Lower leg skin (tissue), 4 donors: ENCODE results near the gene ZNF592. TPM values are rescaled to one million over a fixed set of nuclear protein-coding genes. Genes with fewer than 3 reads are reported as not detected.

Experiments used
- DNase-seq, 2 donors: peaks; one replicate each; pipeline ENCODE4 v3.0.0-alpha.2; 2019; ENCODE audit warnings: low spot score in 2 of 2
- H3K4me3 ChIP-seq: fragments of 200-600 bp; sonication (generic); 2 replicates; pipeline ENCODE4 v1.5.1; 2017; ENCODE audit warnings: mild to moderate bottlenecking, low read depth; ENCODE audit not compliant: poor library complexity, severe bottlenecking
- CTCF ChIP-seq, 3 donors: fragments of 450-650 bp; IDR thresholded peaks; one replicate each; pipeline ENCODE4 v1.5.1; 2016; ENCODE audit warnings: antibody characterized with exemption in 3 of 3, mild to moderate bottlenecking in 3 of 3, moderate library complexity in 2 of 3
- POLR2A ChIP-seq, 2 donors: fragments of 450-650 bp; IDR thresholded peaks; one replicate each; pipeline ENCODE4 v1.6.1; 2016 to 2017; ENCODE audit warnings: antibody characterized with exemption in 2 of 2, mild to moderate bottlenecking in 1 of 2, moderate library complexity in 1 of 2
- WGBS, 2 donors: methylation state at CpG; one replicate each; pipeline ENCODE4 v1.1.5; 2018; 5-methylcytosine and 5-hydroxymethylcytosine counted together
- intact Hi-C: fragments of 100-400 bp; cut with DNase I; formaldehyde crosslinking; loops from one replicate; pipeline ENCODE4 v1.15.0; 2023; ENCODE audit warnings: low total_unique reads
- total RNA-seq, 4 donors: library from RNA; depleted of rRNA; stranded (reverse); fragments of >200 nt; gene quantifications; one replicate each; pipeline ENCODE4 v1.1.0, GENCODE V29; 2016

The ZNF592 gene
- total RNA-seq, 4 donors from 2014 or later: 15.8 to 25.5 (median 21.1) TPM

- WGBS, 2 donors: 75 to 85% methylated on average over 2 of the region's 2 CpGs
- no peak for DNase-seq
- no peak overlapping the region for H3K4me3 ChIP-seq
- TF ChIP-seq POLR2A (IDR thresholded peaks at IDR 0.05): no peak
- TF ChIP-seq CTCF (IDR thresholded peaks at IDR 0.05): no peak
- intact Hi-C loops: no loop called here
These were observed 81.6 kb downstream of the ZNF592 start for GRCh38 chr15:84830036-84830435.

- DNase-seq: no peak
- H3K4me3 ChIP-seq: no peak overlapping the region
- WGBS, 2 donors: 90% methylated on average over 5 of the region's 5 CpGs
- intact Hi-C loops: no loop called here
- TF ChIP-seq CTCF (IDR thresholded peaks at IDR 0.05) (no peak), POLR2A (IDR thresholded peaks at IDR 0.05) (no peak)
These were observed 82.6 kb downstream of the ZNF592 start for GRCh38 chr15:84831028-84831427.

GRCh38 chr15:84831613-84832012, 83.2 kb downstream of the ZNF592 start:
- 82 to 83% methylated on average over 2 of the region's 2 CpGs for WGBS, 2 donors
- no peak overlapping the region for H3K4me3 ChIP-seq
- no peak for DNase-seq
- TF ChIP-seq CTCF (IDR thresholded peaks at IDR 0.05) (no peak), POLR2A (IDR thresholded peaks at IDR 0.05) (no peak)
- intact Hi-C loops: no loop called here

GRCh38 chr15:84832448-84833040, 84.2 kb downstream of the ZNF592 start:
- TF ChIP-seq POLR2A (IDR thresholded peaks at IDR 0.05): no peak
- TF ChIP-seq CTCF (IDR thresholded peaks at IDR 0.05): no peak
- 79 to 90% methylated on average over 2 of the region's 2 CpGs for WGBS, 2 donors
- peak in 1 of 2 donors; percentile 53 for DNase-seq
- intact Hi-C loops: no loop called here
- H3K4me3 ChIP-seq: no peak overlapping the region

- intact Hi-C loops: no loop called here
- TF ChIP-seq POLR2A (IDR thresholded peaks at IDR 0.05) (no peak), CTCF (IDR thresholded peaks at IDR 0.05) (no peak)
- H3K4me3 ChIP-seq: no peak overlapping the region
- peak in 1 of 2 donors; percentile 53 for DNase-seq
- WGBS, 2 donors: 73 to 76% methylated on average over 4 of the region's 4 CpGs
These were observed 85.2 kb downstream of the ZNF592 start for GRCh38 chr15:84833447-84834228.
